ENCODE data around the gene SMURF1. TPM values are rescaled to one million over a fixed set of nuclear protein-coding genes. Genes with fewer than 3 reads are reported as not detected.
"Not testable (repeated sequence)": the region's sequence is repeated elsewhere in the genome, so short reads cannot be mapped to it uniquely, and the experiment has no call there.

Gene SMURF1
- total RNA-seq, 1 donor from 2014 or later, result 51.3 TPM

DNA sequence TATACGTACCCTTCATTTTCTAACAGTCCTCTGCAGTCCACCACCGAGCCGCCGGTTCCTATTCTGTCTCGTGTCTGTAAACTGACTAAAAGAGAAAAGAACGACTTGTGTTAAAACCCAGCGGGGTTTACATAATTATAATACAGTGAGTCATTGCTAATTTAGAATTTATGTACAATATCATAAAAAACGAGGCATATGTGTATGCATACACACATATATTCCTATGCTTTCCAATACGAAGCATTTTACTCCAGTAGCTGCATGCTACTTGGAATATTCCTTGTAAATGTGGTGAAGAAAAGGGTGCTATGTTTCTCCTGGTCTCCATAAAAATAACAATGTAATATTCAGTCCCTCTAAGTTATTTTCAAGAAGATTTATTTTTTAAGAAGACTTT, 89.1 kb downstream of the SMURF1 start:
- Histone ChIP-seq H3K4me3 (ENCODE audit: low read depth, low read length) (no peak overlapping the region), H3K27me3 (ENCODE audit: control insufficient read depth, insufficient read depth, low read length) (no peaks in the 10 kb centered on the region), H3K36me3 (ENCODE audit: control insufficient read depth, insufficient read depth, low read length) (peaks cover 3% of the 10 kb centered on the region)
- no peak for TF ChIP-seq CTCF (IDR thresholded peaks at IDR 0.05; ENCODE audit: insufficient read depth, low read length, poor library complexity, severe bottlenecking)
- DNase-seq (ENCODE audit: low read depth), result no peak

DNA sequence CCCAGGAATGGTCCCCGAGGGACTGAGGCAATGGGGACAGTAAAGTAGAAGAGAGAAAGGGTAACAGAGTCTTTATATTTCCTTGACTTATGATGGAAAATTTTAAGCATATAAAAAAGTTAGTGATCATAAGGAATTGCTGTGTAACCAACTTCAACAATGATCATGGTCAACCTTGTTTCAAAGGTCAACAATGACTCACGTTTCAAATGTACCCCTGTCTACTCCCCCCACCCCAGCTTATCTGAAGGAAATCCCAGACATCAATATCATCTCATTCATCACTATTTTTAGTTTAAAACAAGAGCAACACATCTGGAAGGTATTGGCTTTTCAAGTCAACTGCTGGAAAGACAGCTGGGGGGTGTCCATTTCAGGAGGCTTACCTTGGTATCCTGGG, 92.9 kb downstream of the SMURF1 start:
- Histone ChIP-seq H3K4me3 (ENCODE audit: low read depth, low read length) (no peak overlapping the region), H3K36me3 (ENCODE audit: control insufficient read depth, insufficient read depth, low read length) (peaks cover 6% of the 10 kb centered on the region), H3K27me3 (ENCODE audit: control insufficient read depth, insufficient read depth, low read length) (no peaks in the 10 kb centered on the region)
- no peak for TF ChIP-seq CTCF (IDR thresholded peaks at IDR 0.05; ENCODE audit: insufficient read depth, low read length, poor library complexity, severe bottlenecking)
- DNase-seq (ENCODE audit: low read depth), result no peak

- peaks cover 7% of the 10 kb centered on the region for H3K36me3 ChIP-seq (ENCODE audit: control insufficient read depth, insufficient read depth, low read length)
- no peak overlapping the region for H3K4me3 ChIP-seq (ENCODE audit: low read depth, low read length)
- TF ChIP-seq CTCF (IDR thresholded peaks at IDR 0.05; ENCODE audit: insufficient read depth, low read length, poor library complexity, severe bottlenecking), result no peak
- no peaks in the 10 kb centered on the region for H3K27me3 ChIP-seq (ENCODE audit: control insufficient read depth, insufficient read depth, low read length)
- DNase-seq (ENCODE audit: low read depth), result no peak
Observed at GRCh38 chr7:99047526-99048077, 96.3 kb downstream of the SMURF1 start.

DNA sequence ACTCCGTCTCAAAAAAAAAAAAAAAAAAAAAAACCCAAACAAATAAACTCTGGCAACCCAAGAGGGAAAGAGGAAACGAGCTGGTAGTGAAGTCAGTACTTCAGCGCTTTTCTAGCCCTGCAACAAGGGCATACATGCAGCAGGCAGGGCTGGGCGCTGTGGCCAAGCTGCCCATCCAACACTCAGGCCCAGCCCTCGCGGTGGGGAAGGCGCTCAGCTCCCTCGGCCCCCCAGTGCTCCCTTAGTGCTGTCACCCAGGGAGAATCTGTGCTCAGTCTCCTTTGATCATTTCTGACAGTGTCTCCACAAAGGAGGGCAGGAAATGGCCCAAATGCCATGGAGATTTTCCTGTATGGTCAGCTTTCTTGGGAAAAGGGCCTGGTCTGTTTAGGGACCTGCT, 97.2 kb downstream of the SMURF1 start:
- no peak for DNase-seq (ENCODE audit: low read depth)
- Histone ChIP-seq H3K36me3 (ENCODE audit: control insufficient read depth, insufficient read depth, low read length) (peaks cover 5% of the 10 kb centered on the region), H3K27me3 (ENCODE audit: control insufficient read depth, insufficient read depth, low read length) (no peaks in the 10 kb centered on the region), H3K4me3 (ENCODE audit: low read depth, low read length) (no peak overlapping the region)
- no peak for TF ChIP-seq CTCF (IDR thresholded peaks at IDR 0.05; ENCODE audit: insufficient read depth, low read length, poor library complexity, severe bottlenecking)

DNA sequence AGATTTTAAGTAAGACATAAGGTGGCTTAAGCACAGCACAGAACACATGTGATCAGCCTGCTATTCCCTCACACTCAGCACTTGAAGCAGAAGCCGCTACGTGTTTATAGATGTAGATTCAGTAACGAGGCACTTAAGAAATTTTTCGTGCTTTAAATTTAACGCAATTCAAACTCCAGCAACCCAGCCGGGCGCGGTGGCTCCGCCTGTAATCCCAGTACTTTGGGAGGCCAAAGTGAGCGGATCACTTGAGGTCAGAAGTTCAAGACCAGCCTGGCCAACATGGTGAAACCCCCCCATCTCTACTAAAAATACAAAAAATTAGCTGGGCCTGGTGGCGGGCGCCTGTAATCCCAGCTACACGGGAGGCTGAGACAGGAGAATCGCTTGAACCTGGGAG, 97.6 kb downstream of the SMURF1 start:
- not testable (repeated sequence) for H3K36me3 ChIP-seq (ENCODE audit: control insufficient read depth, insufficient read depth, low read length); DNase-seq (ENCODE audit: low read depth); H3K27me3 ChIP-seq (ENCODE audit: control insufficient read depth, insufficient read depth, low read length); H3K4me3 ChIP-seq (ENCODE audit: low read depth, low read length)

GRCh38 chr7:99044858-99045257, 99.0 kb downstream of the SMURF1 start:
- H3K27me3 ChIP-seq (ENCODE audit: control insufficient read depth, insufficient read depth, low read length); DNase-seq (ENCODE audit: low read depth); H3K36me3 ChIP-seq (ENCODE audit: control insufficient read depth, insufficient read depth, low read length); H3K4me3 ChIP-seq (ENCODE audit: low read depth, low read length): not testable (repeated sequence)

GRCh38 chr7:99042957-99043356, 101.0 kb downstream of the SMURF1 start:
- Histone ChIP-seq H3K27me3 (ENCODE audit: control insufficient read depth, insufficient read depth, low read length) (no peaks in the 10 kb centered on the region), H3K36me3 (ENCODE audit: control insufficient read depth, insufficient read depth, low read length) (peaks cover 5% of the 10 kb centered on the region), H3K4me3 (ENCODE audit: low read depth, low read length) (no peak overlapping the region)
- TF ChIP-seq CTCF (IDR thresholded peaks at IDR 0.05; ENCODE audit: insufficient read depth, low read length, poor library complexity, severe bottlenecking), result no peak
- no peak for DNase-seq (ENCODE audit: low read depth)

Measured in kidney epithelial cell (primary cell).